ENCODE results near the gene TVP23A.

DNA sequence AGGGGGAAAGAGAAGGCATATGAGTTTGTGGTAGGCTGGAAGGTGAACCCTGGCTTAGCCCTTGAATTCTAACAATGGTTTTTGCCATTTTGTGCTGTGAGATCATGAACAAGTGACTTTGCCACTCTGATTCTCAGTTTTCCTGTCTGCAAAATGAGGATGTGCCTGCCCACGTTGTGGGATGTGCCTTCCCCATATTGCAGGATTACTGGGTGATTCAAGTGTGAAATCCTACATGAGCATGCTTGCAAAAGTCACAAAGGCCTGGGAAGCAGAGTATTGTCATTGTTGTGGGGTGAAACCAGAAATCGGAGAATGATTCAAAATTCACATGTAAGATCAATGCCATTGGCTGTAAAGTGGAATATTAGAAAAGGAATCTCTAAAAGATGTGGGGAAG lies 28.6 kb upstream of the TVP23A start:
- no peak for TF ChIP-seq CTCF (IDR thresholded peaks at IDR 0.05)
- no peak for TF ChIP-seq POLR2A (IDR thresholded peaks at IDR 0.05)

All from Peyer's patch (tissue), 4 donors.